H1 (cell line): ENCODE results near the gene C3. TPM values are rescaled to one million over a fixed set of nuclear protein-coding genes. Genes with fewer than 3 reads are reported as not detected.

Experiments used
- CTCF ChIA-PET: fragments of 300-600 bp; sonication (Branson Sonifier 250); formaldehyde crosslinking; loops from one replicate; lab custom pipeline; 2021; ENCODE audit not compliant: partially characterized antibody; lab: Charles Lee
- POLR2A ChIA-PET: fragments of 300-600 bp; sonication (Branson Sonifier 250); formaldehyde crosslinking; loops from one replicate; lab custom pipeline; 2021; ENCODE audit warnings: inconsistent platforms; ENCODE audit not compliant: partially characterized antibody; lab: Charles Lee
- DNase-seq, 2 experiments: peaks; one replicate each; pipeline versions ENCODE4 v3.0.0 to v3.0.0-alpha.2; 2010 to 2022; ENCODE audit warnings: low spot score in 2 of 2, low read depth in 1 of 2, mixed read lengths in 1 of 2
- FAIRE-seq: peaks from 2 replicates; lab custom pipeline; 2011; peaks lifted over from hg19 to GRCh38; lab: Jason Lieb, UNC
- H2AFZ ChIP-seq: 2 replicates; pipeline ENCODE4 v1.8.1; 2012; ENCODE audit warnings: low read length, inconsistent platforms
- H2AK5ac ChIP-seq: 2 replicates; pipeline ENCODE4 v1.6.1; 2013; ENCODE audit warnings: low read depth, low read length
- H2BK120ac ChIP-seq: replicated peaks from 2 replicates; pipeline ENCODE3; 2013; ENCODE audit warnings: low read depth, low read length, inconsistent platforms
- H2BK12ac ChIP-seq: 2 replicates; pipeline ENCODE4 v1.6.1; 2013; ENCODE audit warnings: low read depth, low read length
- H2BK15ac ChIP-seq: 2 replicates; pipeline ENCODE4 v1.6.1; 2013; ENCODE audit warnings: low read length
- H2BK20ac ChIP-seq: 2 replicates; pipeline ENCODE4 v1.6.1; 2013; ENCODE audit warnings: low read length
- H2BK5ac ChIP-seq: 2 replicates; pipeline ENCODE4 v1.6.1; 2013; ENCODE audit warnings: low read depth, low read length
- H3K14ac ChIP-seq: 2 replicates; pipeline ENCODE4 v1.6.1; 2013; ENCODE audit warnings: inconsistent platforms; ENCODE audit not compliant: insufficient read length
- H3K18ac ChIP-seq: 2 replicates; pipeline ENCODE4 v1.6.1; 2013; ENCODE audit warnings: low read length; ENCODE audit errors: extremely low read depth
- H3K23ac ChIP-seq: 2 replicates; pipeline ENCODE4 v1.6.1; 2013; ENCODE audit warnings: inconsistent platforms; ENCODE audit not compliant: insufficient read length
- H3K23me2 ChIP-seq: 2 replicates; pipeline ENCODE4 v1.6.1; 2013; ENCODE audit warnings: low read depth, low read length
- H3K27ac ChIP-seq: 2 replicates; pipeline ENCODE4 v1.6.1; 2011; ENCODE audit warnings: low read depth, low read length, inconsistent platforms
- H3K27me3 ChIP-seq, 4 experiments: replicated peaks in 1 of 4; 1 replicate in 1 of 4; 2 replicates in 3 of 4; pipeline versions ENCODE4 v1.6.1 to v1.8.1; 2011 to 2013; ENCODE audit warnings: low read length in 3 of 4, mild to moderate bottlenecking in 3 of 4, inconsistent platforms in 2 of 4, mixed read lengths in 2 of 4, moderate library complexity in 1 of 4; ENCODE audit not compliant: control insufficient read depth in 3 of 4, insufficient read depth in 3 of 4; ENCODE audit errors: extremely low read depth in 1 of 4
- H3K36me3 ChIP-seq, 4 experiments: 2 replicates each; pipeline versions ENCODE4 v1.6.1 to v1.8.1; 2011 to 2013; ENCODE audit warnings: mild to moderate bottlenecking in 4 of 4, low read length in 3 of 4, moderate library complexity in 2 of 4, control low read depth in 1 of 4, inconsistent platforms in 1 of 4; ENCODE audit not compliant: insufficient read depth in 4 of 4, control insufficient read depth in 2 of 4
- H3K4ac ChIP-seq: replicated peaks from 2 replicates; pipeline ENCODE3; 2013; ENCODE audit warnings: low read length, low read depth, mixed read lengths, inconsistent platforms; ENCODE audit not compliant: insufficient read length
- H3K4me1 ChIP-seq, 4 experiments: replicated peaks in 1 of 4; 1 replicate in 1 of 4; 2 replicates in 3 of 4; pipeline versions ENCODE4 v1.6.1 to v1.8.1; 2011 to 2013; ENCODE audit warnings: low read length in 3 of 4, inconsistent platforms in 2 of 4, mixed read lengths in 1 of 4; ENCODE audit not compliant: insufficient read depth in 4 of 4, control insufficient read depth in 3 of 4
- H3K4me2 ChIP-seq, 2 experiments: 2 replicates each; pipeline versions ENCODE4 v1.6.1 to v1.8.1; 2011 to 2013; ENCODE audit warnings: low read depth in 2 of 2, low read length in 2 of 2, control low read depth in 1 of 2, inconsistent platforms in 1 of 2, mild to moderate bottlenecking in 1 of 2; ENCODE audit not compliant: insufficient read depth in 1 of 2
- H3K4me3 ChIP-seq, 4 experiments: fragments of 200-600, 300-600 bp in 1 of 4; sonication (generic), shearing (Covaris generic), sonication (Bioruptor Twin) in 1 of 4; 2 replicates each; pipeline versions ENCODE4 v1.5.1 to v1.8.1; 2011 to 2016; ENCODE audit warnings: low read length in 4 of 4, low read depth in 3 of 4, control low read depth in 2 of 4, inconsistent platforms in 2 of 4, mild to moderate bottlenecking in 2 of 4, mixed read lengths in 1 of 4, moderate library complexity in 1 of 4; ENCODE audit not compliant: insufficient read depth in 2 of 4; ENCODE audit errors: extremely low read depth in 1 of 4
- H3K56ac ChIP-seq: replicated peaks from 2 replicates; pipeline ENCODE3; 2013; ENCODE audit warnings: low read depth, mild to moderate bottlenecking, mixed read lengths, low read length, inconsistent platforms; ENCODE audit not compliant: insufficient read length
- H3K79me1 ChIP-seq: 2 replicates; pipeline ENCODE4 v1.6.1; 2013; ENCODE audit warnings: low read depth, low read length, control low read depth
- H3K79me2 ChIP-seq, 2 experiments: 2 replicates each; pipeline versions ENCODE4 v1.6.1 to v1.8.1; 2012 to 2013; ENCODE audit warnings: low read length in 2 of 2, mild to moderate bottlenecking in 2 of 2, inconsistent platforms in 1 of 2; ENCODE audit not compliant: insufficient read depth in 2 of 2, control insufficient read depth in 1 of 2
- H3K9ac ChIP-seq, 4 experiments: replicated peaks in 1 of 4; 1 replicate in 1 of 4; 2 replicates in 3 of 4; pipeline versions ENCODE4 v1.6.1 to v1.8.1; 2011 to 2013; ENCODE audit warnings: low read depth in 3 of 4, low read length in 3 of 4, control low read depth in 2 of 4, mild to moderate bottlenecking in 2 of 4, moderate library complexity in 2 of 4, inconsistent platforms in 1 of 4; ENCODE audit errors: extremely low read depth in 1 of 4
- H3K9me3 ChIP-seq, 2 experiments: 2 replicates each; pipeline versions ENCODE4 v1.6.1 to v1.8.1; 2012 to 2013; ENCODE audit warnings: mild to moderate bottlenecking in 2 of 2, moderate library complexity in 2 of 2, control low read depth in 1 of 2, inconsistent platforms in 1 of 2, low read depth in 1 of 2, low read length in 1 of 2, mixed read lengths in 1 of 2; ENCODE audit not compliant: insufficient read depth in 2 of 2
- H4K20me1 ChIP-seq, 2 experiments: replicated peaks in 1 of 2; 2 replicates each; pipeline versions ENCODE3 to v1.8.1; 2011 to 2013; ENCODE audit warnings: inconsistent platforms in 2 of 2, low read length in 2 of 2, mild to moderate bottlenecking in 1 of 2; ENCODE audit not compliant: insufficient read depth in 2 of 2, control insufficient read depth in 1 of 2
- H4K5ac ChIP-seq: 2 replicates; pipeline ENCODE4 v1.6.1; 2013; ENCODE audit warnings: low read length, low read depth, mixed read lengths, inconsistent platforms; ENCODE audit not compliant: insufficient read length
- H4K8ac ChIP-seq: 2 replicates; pipeline ENCODE4 v1.8.0; 2013; ENCODE audit warnings: mild to moderate bottlenecking, moderate library complexity, low read length, inconsistent platforms; ENCODE audit not compliant: insufficient read depth; ENCODE audit errors: extremely low read depth
- H4K91ac ChIP-seq: replicated peaks from 2 replicates; pipeline ENCODE3; 2013; ENCODE audit warnings: low read length, mixed read lengths, inconsistent platforms; ENCODE audit not compliant: insufficient read length
- BRCA1 ChIP-seq: IDR thresholded peaks from 2 replicates; pipeline ENCODE4 v1.6.1; 2012; ENCODE audit warnings: low read depth, low read length, improper control_type of control experiment
- SP1 ChIP-seq: IDR thresholded peaks from 2 replicates; pipeline ENCODE4 v1.6.1; 2011; ENCODE audit warnings: low read depth, low read length
- WGBS, 2 experiments: shearing (Covaris generic) in 1 of 2; methylation state at CpG; one replicate each; pipeline versions ENCODE4 v1.1.6 to v1.1.7; 2013 to 2015; ENCODE audit warnings: low lambda C conversion rate in 2 of 2, mixed read lengths in 2 of 2, inconsistent platforms in 1 of 2, low coverage in 1 of 2, missing lambda C conversion rate in 1 of 2; ENCODE audit not compliant: insufficient replicate concordance in 2 of 2, insufficient coverage in 1 of 2, insufficient read length in 1 of 2; ENCODE audit errors: extremely low coverage in 1 of 2, missing lambda C conversion rate in 1 of 2; 5-methylcytosine and 5-hydroxymethylcytosine counted together
- polyA plus RNA-seq, 7 experiments: library from polyadenylated mRNA; depleted of rRNA in 3 of 7; stranded (reverse) in 5 of 7; unstranded in 2 of 7; fragments of >200 nt in 5 of 7; fragments of 200-250 nt in 2 of 7; gene quantifications; 1 replicate in 5 of 7; 2 replicates in 1 of 7; 4 replicates in 1 of 7; pipeline versions ENCODE4 v1.2.1 to v1.2.3, GENCODE V29; 2011 to 2013; ENCODE audit warnings: missing spikeins in 2 of 7, mixed read lengths in 2 of 7
- total RNA-seq: library from RNA; stranded (reverse); fragmentation: NEBNext Ultra II Directional; extraction: Animal tissue kit (Norgen Biotek cat#: 25700); gene quantifications from 2 replicates; pipeline ENCODE4 v1.2.1, GENCODE V29; 2021

Gene C3
- total and polyA plus RNA-seq, 2 of the 8 experiments (the other 6 are each of a cell fraction or from before 2014, with no cell fraction given), result 6.4 to 12.8 TPM

DNA sequence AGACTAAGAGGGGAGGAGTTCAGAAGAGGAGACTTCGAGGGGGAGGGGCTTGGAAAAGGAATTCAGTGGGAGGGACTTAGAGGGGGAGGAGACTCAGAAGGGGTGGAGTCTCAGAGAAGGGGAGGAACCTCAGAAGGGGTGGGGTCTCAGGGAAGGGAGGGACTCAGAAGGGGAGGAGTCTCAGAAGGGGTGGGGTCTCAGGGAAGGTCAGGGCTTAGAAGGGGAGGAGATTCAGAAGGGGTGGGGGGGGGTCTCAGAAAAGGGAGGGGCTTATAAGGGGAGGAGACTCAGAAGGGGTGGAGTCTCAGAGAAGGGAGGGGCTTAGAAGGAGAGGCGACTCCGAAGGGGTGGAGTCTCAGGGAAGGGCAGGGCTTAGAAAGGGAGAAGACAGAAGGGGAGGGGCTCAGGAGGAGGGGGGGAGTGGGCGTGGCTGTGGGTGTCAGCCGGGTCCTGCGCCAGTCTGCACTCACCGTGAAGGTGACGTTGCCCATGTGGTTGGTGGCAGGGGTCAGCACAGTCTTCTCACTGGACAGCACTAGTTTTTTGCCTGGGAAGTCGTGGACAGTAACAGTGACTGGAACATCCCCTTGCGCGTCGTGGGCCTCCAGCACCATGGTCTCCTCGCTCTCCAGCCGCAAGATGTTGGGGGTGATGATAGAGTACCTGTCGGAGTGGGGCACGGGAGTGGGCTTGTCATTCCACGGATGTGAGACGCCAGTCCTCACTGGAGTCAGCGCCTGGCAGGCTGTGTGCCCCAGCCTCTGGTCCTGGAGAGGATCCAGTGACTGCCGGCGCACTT lies 1.5 kb downstream of the C3 start:
- no peak overlapping the region for H3K4ac ChIP-seq
- TF ChIP-seq SP1, result peak; percentile 60; the same call in 1 of the 2 replicates
- no peak for TF ChIP-seq BRCA1
- H2BK5ac ChIP-seq, result peak overlapping the region; percentile 3; the same call in 1 of the 2 replicates
- H3K23me2 ChIP-seq, result peaks cover 10% of the 10 kb centered on the region
- H3K56ac ChIP-seq, result no peak overlapping the region
- H2BK12ac ChIP-seq, result peak overlapping the region; percentile 90; the same call in 1 of the 2 replicates
- peak overlapping the region; percentile 53; the same call in 1 of the 2 replicates for H2BK15ac ChIP-seq
- no peak for DNase-seq
- peak overlapping the region; percentile 49 for H4K91ac ChIP-seq
- H3K9me3 ChIP-seq, result no peaks in the 10 kb centered on the region
- H3K36me3 ChIP-seq, result no peaks in the 10 kb centered on the region; a peak in 1 of 8 replicates
- no peak overlapping the region for H4K5ac ChIP-seq
- peaks cover 0 to 12% (median 6%) of the 10 kb centered on the region in 4 experiments; a peak in 4 of 7 replicates for H3K4me1 ChIP-seq
- peaks cover 0 to 6% of the 10 kb centered on the region in 2 experiments for H4K20me1 ChIP-seq
- H2AFZ ChIP-seq, result no peak overlapping the region
- peak overlapping the region in 1 of 2 experiments; percentile 83; a peak in 1 of 4 replicates for H3K4me2 ChIP-seq
- 93% methylated on average over 16 of the region's 21 CpGs; no CpG with 5 or more reads in 1 of the 2 experiments for WGBS, 2 experiments
- no peak overlapping the region for H3K14ac ChIP-seq
- no peak overlapping the region for H3K18ac ChIP-seq
- no peak overlapping the region for H2AK5ac ChIP-seq
- no peak overlapping the region for H2BK120ac ChIP-seq
- H2BK20ac ChIP-seq, result no peak overlapping the region
- H3K79me1 ChIP-seq, result no peaks in the 10 kb centered on the region
- ChIA-PET CTCF (interaction anchor here (1.0 to 7.2 kb wide), 3 partner anchors 18 to 49 kb away, joined by 3 to 31 read pairs (median 3); partner anchors contain the start of gene GPR108), POLR2A (interaction anchor here (0.6 to 1.1 kb wide), 7 partner anchors 10 to 202 kb away, joined by 3 to 4 read pairs (median 3); no protein-coding TSS in a partner anchor)
- no peak overlapping the region for H4K8ac ChIP-seq
- FAIRE-seq, result no peak
- H3K9ac ChIP-seq, result no peak overlapping the region
- H3K27me3 ChIP-seq, result no peaks in the 10 kb centered on the region; a peak in 1 of 7 replicates
- H3K27ac ChIP-seq, result no peak overlapping the region
- H3K23ac ChIP-seq, result no peak overlapping the region
- no peaks in the 10 kb centered on the region; a peak in 1 of 4 replicates for H3K79me2 ChIP-seq
- H3K4me3 ChIP-seq, result no peak overlapping the region
